Kidney (tissue), 14 donors: Measurements from ENCODE around the gene NANS. TPM values are rescaled to one million over a fixed set of nuclear protein-coding genes. Genes with fewer than 3 reads are reported as not detected.

Source experiments
- DNase-seq, 5 donors: peaks; one replicate each; pipeline ENCODE4 v3.0.0-alpha.2; 2013 to 2020
- FAIRE-seq: peaks from 2 replicates; lab custom pipeline; 2012; peaks lifted over from hg19 to GRCh38; lab: Jason Lieb, UNC
- H3K27ac ChIP-seq, 2 donors: one replicate each; pipeline ENCODE4 v1.7.0; 2013; ENCODE audit warnings: low read depth in 2 of 2, low read length in 2 of 2, inconsistent platforms in 1 of 2
- H3K27me3 ChIP-seq: one replicate; pipeline ENCODE4 v1.7.1; 2013; ENCODE audit warnings: low read length, inconsistent platforms; ENCODE audit not compliant: control insufficient read depth, insufficient read depth
- H3K36me3 ChIP-seq, 3 donors: one replicate each; pipeline versions ENCODE4 v1.7.0 to v1.7.1; 2013; ENCODE audit warnings: low read length in 3 of 3, control low read depth in 1 of 3, inconsistent platforms in 1 of 3; ENCODE audit not compliant: insufficient read depth in 3 of 3, control insufficient read depth in 2 of 3
- H3K4me1 ChIP-seq, 3 donors: one replicate each; pipeline versions ENCODE4 v1.7.0 to v1.7.1; 2013; ENCODE audit warnings: low read length in 3 of 3, inconsistent platforms in 1 of 3, low read depth in 1 of 3; ENCODE audit not compliant: control insufficient read depth in 2 of 3, insufficient read depth in 2 of 3
- H3K4me3 ChIP-seq, 3 donors: one replicate each; pipeline versions ENCODE4 v1.7.0 to v1.8.1; 2013; ENCODE audit warnings: low read length in 3 of 3, control low read depth in 1 of 3, inconsistent platforms in 1 of 3
- H3K9ac ChIP-seq, 3 donors: one replicate each; pipeline versions ENCODE4 v1.7.0 to v1.7.1; 2013; ENCODE audit warnings: low read length in 3 of 3, control low read depth in 1 of 3, inconsistent platforms in 1 of 3
- H3K9me3 ChIP-seq, 3 donors: one replicate each; pipeline versions ENCODE4 v1.7.0 to v1.7.1; 2013; ENCODE audit warnings: low read length in 3 of 3, control low read depth in 1 of 3, inconsistent platforms in 1 of 3; ENCODE audit not compliant: control insufficient read depth in 2 of 3, insufficient read depth in 1 of 3
- intact Hi-C: fragments of 100-400 bp; cut with DNase I; formaldehyde crosslinking; loops from one replicate; pipeline ENCODE4 v1.11.1; 2022
- polyA plus RNA-seq: library from polyadenylated mRNA; stranded (reverse); fragments of 350-450 nt; fragmentation: Illumina TruSeq; extraction: RNeasy Lipid Tissue Mini Kit (QIAGEN cat#74804); gene quantifications from one replicate; pipeline ENCODE4 v1.2.3, GENCODE V29; 2014; ENCODE audit warnings: low read depth, low replicate concordance; ENCODE audit not compliant: insufficient read depth
- total RNA-seq: library from RNA; stranded (reverse); fragmentation: NEBNext Ultra II Directional; extraction: Animal tissue kit (Norgen Biotek cat#: 25700); gene quantifications from one replicate; pipeline ENCODE4 v1.2.1, GENCODE V29; 2021
- TF ChIP-seq, protein P1 (sequence below): IDR thresholded peaks from 3 replicates; pipeline ENCODE4 v1.5.1; 2012; ENCODE audit warnings: mild to moderate bottlenecking, moderate library complexity, borderline replicate concordance; ENCODE audit not compliant: insufficient read depth; ENCODE audit errors: extremely low read depth
- donor health status: control.
- donor health status: control.
- donor health status: control.
- donor health status: control.
- donor health status: control.
- donor health status: DM: yes; HTN: yes; CAD: no.
- donor health status: Normal renal cell carcinoma (clear cell type).

NANS gene
- total and polyA plus RNA-seq, 2 donors from 2014 or later, result 35.8 to 47.7 TPM

- Histone ChIP-seq H3K36me3 (no peaks in the 10 kb centered on the region), H3K27ac (no peak overlapping the region), H3K9me3 (no peaks in the 10 kb centered on the region), H3K4me1 (no peaks in the 10 kb centered on the region), H3K27me3 (no peaks in the 10 kb centered on the region), H3K9ac (no peak overlapping the region), H3K4me3 (no peak overlapping the region)
- intact Hi-C loops, result no loop called here
- DNase-seq (no peak), FAIRE-seq (no peak)
- TF ChIP-seq, protein P1, sequence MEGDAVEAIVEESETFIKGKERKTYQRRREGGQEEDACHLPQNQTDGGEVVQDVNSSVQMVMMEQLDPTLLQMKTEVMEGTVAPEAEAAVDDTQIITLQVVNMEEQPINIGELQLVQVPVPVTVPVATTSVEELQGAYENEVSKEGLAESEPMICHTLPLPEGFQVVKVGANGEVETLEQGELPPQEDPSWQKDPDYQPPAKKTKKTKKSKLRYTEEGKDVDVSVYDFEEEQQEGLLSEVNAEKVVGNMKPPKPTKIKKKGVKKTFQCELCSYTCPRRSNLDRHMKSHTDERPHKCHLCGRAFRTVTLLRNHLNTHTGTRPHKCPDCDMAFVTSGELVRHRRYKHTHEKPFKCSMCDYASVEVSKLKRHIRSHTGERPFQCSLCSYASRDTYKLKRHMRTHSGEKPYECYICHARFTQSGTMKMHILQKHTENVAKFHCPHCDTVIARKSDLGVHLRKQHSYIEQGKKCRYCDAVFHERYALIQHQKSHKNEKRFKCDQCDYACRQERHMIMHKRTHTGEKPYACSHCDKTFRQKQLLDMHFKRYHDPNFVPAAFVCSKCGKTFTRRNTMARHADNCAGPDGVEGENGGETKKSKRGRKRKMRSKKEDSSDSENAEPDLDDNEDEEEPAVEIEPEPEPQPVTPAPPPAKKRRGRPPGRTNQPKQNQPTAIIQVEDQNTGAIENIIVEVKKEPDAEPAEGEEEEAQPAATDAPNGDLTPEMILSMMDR, result no peak
Measured at GRCh38 chr9:98094316-98094715, 37.8 kb downstream of the NANS start.

DNA sequence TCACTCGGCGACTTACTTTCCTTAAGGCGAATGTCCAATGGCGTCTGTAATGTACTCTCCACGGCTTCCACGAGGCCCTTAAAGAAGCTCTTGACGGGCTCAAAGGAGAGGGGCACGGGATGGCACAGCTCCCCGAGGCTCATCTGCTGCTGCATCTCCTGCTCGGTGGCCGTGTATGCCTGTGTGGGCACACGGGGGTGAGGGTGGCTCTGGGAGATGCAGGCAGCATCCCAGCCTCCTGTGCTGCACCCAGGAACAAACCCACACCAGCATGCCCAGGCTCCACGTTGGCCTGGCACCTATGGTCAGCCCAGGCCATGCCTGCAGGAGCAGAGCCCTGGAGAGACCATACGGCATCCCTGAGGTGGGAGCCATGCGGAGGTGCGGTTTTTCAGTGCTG is 38.3 kb downstream of the NANS start:
- intact Hi-C loops, result no loop called here
- no peaks in the 10 kb centered on the region for H3K27me3 ChIP-seq
- H3K9ac ChIP-seq, result no peak overlapping the region
- no peaks in the 10 kb centered on the region for H3K4me1 ChIP-seq
- no peak overlapping the region for H3K4me3 ChIP-seq
- no peaks in the 10 kb centered on the region for H3K36me3 ChIP-seq
- DNase-seq (no peak), FAIRE-seq (no peak)
- H3K27ac ChIP-seq, result no peak overlapping the region
- TF ChIP-seq, protein P1, result no peak
- H3K9me3 ChIP-seq, result no peaks in the 10 kb centered on the region

- no peaks in the 10 kb centered on the region for H3K9me3 ChIP-seq
- TF ChIP-seq, protein P1, result no peak
- H3K27ac ChIP-seq, result no peak overlapping the region
- FAIRE-seq (no peak), DNase-seq (no peak)
- H3K36me3 ChIP-seq, result no peaks in the 10 kb centered on the region
- H3K4me3 ChIP-seq, result no peak overlapping the region
- no peaks in the 10 kb centered on the region for H3K4me1 ChIP-seq
- intact Hi-C loops, result no loop called here
- H3K9ac ChIP-seq, result no peak overlapping the region
- no peaks in the 10 kb centered on the region for H3K27me3 ChIP-seq
Measured at GRCh38 chr9:98095401-98095800, 38.9 kb downstream of the NANS start.

DNA sequence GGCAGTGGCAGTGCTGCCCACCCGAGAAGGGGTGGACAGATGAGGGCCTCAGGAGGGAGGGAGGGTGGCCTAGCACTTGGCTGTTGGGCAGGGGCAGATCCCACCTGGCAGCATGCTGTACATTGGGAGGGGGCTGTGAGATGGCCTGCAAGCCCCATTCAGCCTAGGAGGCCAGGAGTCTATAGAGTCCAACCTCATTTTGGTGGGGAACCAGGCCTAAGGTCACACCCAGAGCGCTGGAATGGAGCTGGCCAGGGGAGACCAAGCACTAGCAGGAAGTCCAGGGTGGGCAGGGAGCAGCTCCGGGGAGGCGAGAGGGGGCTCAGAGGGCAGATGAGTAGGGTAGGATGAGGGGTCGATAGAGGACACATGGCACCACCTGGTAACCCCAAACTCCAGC is 39.6 kb downstream of the NANS start:
- Histone ChIP-seq H3K9ac (no peak overlapping the region), H3K9me3 (no peaks in the 10 kb centered on the region), H3K4me1 (no peaks in the 10 kb centered on the region), H3K36me3 (no peaks in the 10 kb centered on the region), H3K27ac (no peak overlapping the region), H3K27me3 (no peaks in the 10 kb centered on the region), H3K4me3 (no peak overlapping the region)
- intact Hi-C loops, result no loop called here
- no peak for FAIRE-seq
- TF ChIP-seq, protein P1, result no peak
- no peak for DNase-seq
